HG02610 (cell line): Measurements from ENCODE around the gene RALGPS2.

ENCODE experiments used
- ATAC-seq: cut with Tn5 transposase; IDR thresholded peaks from one replicate; pipeline ENCODE4 v1.9.1; 2021; ENCODE audit warnings: mild to moderate bottlenecking, moderate library complexity; ENCODE audit not compliant: unreplicated experiment

Gene RALGPS2, protein sequence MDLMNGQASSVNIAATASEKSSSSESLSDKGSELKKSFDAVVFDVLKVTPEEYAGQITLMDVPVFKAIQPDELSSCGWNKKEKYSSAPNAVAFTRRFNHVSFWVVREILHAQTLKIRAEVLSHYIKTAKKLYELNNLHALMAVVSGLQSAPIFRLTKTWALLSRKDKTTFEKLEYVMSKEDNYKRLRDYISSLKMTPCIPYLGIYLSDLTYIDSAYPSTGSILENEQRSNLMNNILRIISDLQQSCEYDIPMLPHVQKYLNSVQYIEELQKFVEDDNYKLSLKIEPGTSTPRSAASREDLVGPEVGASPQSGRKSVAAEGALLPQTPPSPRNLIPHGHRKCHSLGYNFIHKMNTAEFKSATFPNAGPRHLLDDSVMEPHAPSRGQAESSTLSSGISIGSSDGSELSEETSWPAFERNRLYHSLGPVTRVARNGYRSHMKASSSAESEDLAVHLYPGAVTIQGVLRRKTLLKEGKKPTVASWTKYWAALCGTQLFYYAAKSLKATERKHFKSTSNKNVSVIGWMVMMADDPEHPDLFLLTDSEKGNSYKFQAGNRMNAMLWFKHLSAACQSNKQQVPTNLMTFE

DNA sequence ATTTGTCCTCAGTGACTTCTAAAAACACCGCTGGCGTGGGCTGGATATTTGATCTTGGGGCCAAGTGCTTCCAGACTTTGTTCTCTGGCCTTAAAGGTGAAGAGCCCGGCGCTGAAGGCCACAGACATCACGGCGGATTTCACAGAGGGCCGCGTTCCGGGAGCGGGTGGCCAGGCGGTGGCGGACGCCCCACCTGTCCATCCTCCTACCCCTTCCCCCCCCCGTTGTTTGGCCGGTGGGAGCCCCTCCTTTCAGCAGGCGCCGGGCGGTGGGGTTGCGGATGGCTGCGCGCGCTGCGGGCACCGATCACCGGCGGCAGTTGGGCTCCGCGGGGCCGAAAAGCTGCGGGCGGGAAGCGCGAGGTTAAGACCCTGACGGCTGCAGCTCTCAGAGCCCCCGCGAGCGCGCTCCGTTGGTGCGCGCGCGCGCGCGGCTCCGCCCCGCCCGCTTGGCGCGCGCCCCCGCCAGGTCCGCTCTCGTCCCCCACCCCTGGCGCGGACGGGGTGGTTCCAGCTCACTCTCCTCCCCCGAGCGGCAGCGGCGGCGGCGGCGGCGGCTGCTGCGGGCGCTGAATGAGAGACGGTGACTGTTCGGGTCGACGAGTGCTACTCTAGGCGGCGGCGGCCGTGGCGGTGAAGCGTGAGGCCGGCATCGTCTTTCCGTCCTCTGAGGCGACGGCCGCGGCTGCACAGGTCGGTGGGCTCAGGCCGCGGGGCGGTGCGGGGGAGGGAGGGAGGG lies at the start of gene RALGPS2:
TSS of gene RALGPS2 (plus strand) at position 517 of the 738 bp plus-strand sequence. CDS start 51,521 bp downstream, outside the sequence.
- peak; percentile 67 for ATAC-seq

DNA sequence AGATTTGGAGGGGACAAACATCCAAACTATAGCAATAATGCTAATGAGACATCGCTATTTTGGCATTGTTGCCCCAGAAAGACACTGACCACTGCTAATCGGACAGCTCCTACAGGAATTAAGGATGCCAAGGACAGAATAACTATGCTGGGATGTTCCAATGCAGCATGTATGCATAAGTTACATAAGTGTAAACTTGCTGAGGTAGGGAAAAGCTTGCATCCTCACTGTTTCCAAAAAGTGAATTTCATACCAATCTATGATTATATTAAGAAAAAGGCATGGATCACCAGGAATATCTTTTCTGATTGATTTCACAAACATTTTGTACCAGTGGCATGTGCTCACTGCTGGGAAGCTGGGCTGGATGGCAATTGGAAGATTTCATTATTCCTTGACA lies 45.8 kb upstream of the RALGPS2 start:
- no peak for ATAC-seq

DNA sequence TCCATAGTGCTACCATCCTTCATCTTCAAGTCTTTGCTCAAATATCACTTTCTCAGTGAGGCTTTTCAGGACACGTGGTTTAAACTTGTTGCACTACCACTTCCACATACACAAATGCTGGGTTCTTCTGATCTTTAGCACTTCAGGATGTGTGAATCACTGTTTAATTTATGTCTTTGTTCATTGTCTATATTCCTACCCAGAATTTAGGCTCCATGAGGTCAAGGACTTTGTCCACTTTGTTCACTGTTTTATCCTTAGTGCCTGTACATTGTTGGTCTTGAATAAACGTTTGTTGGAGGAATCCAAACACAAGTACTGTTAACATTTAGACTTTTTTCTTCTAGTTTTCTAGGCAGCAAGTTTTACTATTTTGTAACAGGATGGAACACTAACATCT lies 42.6 kb upstream of the RALGPS2 start:
- ATAC-seq, result no peak

DNA sequence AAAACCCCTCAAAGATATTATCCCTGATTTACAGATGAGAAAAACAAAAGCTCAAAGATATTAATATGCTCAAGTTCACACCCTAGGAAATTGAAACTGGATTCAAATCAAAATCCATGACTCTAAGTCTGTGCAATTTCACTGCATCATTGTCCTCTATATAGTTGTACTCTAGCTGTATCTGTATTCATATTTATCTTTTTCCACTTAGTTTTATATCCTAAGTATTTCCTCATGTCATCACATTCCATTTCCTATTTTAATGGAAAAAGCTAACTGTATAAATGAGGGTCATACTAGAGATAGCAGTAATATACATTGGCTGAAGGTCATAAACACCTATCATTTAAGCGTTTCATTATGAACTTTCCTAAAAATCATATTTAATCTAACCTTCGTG lies 42.2 kb upstream of the RALGPS2 start:
- no peak for ATAC-seq

DNA sequence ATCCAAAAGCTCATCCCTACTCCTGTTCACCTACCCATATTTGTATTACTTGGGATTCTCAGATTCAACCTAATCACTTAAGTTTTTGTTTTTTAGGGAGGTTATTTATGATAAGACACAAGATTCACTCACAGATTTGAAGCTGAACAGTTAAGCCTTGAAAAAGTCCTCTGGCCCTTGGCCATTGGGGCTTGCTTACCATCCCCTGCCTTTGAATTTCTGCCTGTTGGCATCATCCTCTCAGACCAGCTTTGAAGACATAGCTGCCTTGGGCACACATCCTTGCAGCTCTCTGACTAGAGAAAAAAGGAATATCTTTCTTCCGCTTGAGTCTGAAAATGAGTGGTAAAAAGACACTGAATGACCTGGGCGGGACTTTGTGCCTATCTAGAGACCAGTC lies 41.8 kb upstream of the RALGPS2 start:
- ATAC-seq, result no peak

DNA sequence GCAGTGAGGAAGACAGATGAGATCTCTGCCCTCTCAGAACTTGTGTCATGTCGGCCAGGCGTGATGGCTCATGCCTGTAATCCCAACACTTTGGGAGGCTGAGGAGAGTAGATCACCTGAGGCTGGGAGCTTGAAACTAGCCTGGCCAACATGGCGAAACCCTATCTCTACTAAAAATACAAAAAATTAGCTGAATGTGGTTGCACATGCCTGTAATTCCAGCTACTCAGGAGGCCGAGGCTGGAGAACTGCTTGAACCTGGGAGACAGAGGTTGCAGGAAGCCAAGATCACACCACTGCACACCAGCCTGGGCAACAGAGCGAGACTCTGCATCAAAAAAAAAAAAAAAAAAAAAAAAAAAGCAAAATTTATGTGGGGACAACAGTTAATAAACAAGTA lies 40.9 kb upstream of the RALGPS2 start:
- peak; percentile 16 for ATAC-seq

DNA sequence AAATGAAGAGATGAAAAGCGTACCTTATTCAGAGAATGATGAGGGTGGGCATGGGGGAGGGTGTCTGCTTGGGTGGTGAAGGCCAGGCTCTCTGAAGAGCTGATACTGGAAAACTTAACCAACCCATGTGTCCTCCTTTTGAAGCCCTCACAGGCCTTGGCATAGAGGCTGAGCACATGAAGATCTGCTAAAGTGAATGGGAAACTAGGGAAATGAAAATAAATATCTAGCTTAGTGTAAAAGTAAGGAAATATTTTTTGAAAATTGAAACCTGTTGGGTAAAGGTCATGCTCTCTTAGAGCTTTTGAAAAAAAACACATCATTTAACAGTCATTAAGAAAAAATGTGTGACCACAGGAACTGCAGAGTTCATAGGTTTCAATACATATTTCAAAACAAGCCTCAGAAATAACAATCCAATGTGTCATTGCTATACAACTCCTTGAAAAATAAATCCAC lies 40.5 kb upstream of the RALGPS2 start:
- peak; percentile 81 for ATAC-seq

DNA sequence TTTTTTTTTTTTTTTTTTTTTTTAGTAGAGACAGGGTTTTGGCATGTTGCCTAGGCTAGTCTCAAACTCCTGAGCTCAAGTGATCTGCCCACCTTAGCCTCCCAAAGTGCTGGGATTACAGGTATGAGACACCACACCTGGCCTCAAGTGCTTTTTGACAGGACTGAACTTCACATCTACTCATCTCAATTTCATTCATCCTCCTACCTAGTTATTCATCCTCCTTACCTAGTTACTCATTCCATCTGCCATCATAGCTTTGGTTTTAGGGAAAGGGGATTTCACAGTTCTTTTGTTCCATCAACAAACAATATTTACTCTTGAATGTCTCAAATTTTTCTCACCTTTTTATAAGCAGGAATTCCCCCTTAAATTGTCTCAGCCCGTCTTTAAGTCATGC lies 38.6 kb upstream of the RALGPS2 start:
- ATAC-seq, result no peak

DNA sequence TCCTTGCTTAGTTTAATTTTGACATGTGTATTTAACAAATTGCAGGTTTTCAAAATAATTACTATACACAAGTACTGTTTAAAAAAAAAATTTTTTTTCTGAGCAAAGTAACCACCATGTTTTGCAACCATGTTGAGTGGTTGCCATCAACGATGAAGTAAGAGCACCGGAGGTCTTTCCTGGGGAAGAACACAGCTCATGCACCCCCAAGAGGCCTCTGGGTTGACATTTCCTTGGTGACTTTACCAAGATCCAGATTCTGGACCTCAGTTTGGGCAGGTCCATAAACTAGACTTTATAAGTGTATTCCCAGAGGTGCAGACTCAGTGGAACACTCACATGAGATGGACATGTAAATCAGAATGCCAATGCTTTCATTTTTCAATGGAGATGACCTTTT lies 36.8 kb upstream of the RALGPS2 start:
- no peak for ATAC-seq

DNA sequence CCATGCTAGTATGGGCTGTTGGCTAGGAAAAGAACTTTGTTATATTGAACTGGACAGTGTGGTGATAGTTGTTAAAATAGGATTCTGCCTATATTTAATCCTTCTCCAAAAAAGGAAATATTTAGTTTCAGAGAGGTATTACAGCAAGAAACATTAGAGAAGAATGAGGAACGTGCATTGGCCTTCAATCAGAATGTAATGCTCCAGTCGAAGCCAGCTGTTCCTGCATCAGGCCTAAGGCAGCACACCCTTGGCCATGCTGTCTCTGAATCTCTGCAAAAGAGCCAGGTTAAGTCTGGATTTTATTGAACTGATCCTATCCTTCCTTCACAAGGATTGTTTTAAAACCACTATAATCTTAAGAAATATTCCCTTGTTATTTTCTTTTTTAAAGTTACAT lies 35.3 kb upstream of the RALGPS2 start:
- ATAC-seq, result no peak

DNA sequence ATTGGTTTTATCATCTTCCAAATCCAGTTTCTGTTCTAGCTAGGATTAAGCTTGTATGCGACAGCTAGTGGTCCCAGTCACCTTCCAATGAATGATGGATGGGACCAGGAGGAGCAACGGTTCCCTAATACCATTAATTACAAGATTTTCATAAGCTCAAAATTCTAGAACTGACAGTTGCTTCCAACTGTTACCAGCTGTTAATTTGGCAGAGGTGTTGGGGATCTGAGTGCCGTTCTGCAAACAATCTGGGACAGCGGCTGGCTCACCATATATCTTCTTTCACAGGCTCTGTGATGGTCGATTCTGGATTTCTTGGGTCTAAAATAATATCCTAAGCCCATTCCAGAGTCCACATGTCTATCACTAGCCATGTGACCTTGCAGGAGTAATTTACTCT lies 34.5 kb upstream of the RALGPS2 start:
- no peak for ATAC-seq

DNA sequence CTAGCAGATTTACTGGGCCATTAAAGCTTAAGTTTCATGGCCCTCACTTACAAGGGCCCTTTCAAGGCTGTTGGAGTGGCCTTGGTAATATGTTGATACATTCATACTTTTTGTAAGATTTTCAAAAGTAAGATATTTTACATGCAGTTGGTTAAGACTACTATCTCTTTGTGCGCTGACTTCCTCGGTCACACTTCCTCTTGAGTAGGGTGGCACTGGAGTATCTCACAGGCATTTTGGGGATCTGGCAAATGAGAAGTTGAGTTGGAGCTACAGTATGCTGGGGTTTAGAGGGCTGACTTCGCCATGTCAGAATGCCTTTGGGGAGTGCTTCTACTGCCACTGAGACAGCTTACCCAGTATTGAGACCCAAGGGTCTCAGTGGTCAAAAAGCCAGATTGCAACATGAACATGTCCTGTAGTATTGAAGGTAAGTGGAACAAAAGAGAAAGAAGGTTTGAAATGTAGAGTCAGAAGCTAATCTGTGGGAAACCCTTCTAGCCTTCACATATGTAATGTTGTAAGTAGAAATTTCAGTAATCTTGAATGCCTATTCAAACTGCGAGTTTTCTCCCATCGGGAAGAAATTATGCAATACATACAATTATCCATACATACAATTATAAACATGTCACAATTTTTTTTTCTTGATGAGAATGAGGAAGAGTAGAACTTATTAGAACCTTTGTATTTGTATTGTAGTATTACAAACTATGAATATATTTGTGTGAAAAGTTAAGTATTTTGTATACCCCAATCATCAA lies 32.3 kb upstream of the RALGPS2 start:
- ATAC-seq, result no peak

DNA sequence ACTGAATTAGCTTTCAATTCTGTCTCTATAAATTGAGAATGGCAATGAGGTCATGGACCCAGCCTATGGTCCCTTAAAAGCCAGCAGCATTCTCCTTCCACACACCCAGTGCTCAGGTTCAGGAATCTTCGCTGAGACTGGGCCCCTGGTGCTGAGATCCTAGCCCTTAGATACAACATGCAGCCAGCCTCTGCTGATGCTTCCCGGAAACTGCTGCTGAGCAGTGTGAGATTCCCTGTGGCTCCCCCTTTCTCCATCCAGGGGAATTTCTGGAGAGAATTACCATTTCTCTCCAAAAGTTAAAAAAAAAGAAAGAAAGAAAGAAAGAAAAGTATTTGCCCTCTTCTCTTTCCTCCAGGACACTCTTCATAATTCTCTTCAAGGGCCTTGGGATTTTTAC lies 31.7 kb upstream of the RALGPS2 start:
- no peak for ATAC-seq

DNA sequence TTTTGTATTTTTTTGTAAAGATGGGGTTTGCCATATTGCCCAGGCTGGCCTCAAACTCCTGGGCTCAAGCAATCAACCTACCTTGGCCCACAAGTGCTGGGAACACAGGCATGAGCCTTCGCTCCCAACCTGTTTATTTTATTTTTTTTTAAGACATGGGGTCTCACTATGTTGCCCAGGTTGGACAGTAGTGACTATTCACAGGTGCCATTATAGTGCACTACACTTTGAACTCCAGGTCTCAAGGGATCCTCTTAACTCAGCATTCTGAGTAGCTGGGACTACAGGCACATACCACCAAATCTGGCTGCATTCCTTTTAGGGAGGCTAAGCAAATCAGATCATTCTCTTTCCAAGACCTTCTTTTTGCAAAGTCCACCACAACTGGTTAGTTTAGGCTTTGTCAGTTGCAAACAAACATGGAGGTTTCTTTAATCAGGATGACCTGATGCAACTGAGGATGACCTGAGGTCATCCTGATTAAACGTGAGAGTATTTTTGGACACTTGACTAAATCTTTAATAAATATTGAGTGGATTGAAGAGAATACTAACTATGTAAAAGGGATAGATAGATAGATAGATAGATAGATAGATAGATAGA lies 30.0 kb upstream of the RALGPS2 start:
- no peak for ATAC-seq

DNA sequence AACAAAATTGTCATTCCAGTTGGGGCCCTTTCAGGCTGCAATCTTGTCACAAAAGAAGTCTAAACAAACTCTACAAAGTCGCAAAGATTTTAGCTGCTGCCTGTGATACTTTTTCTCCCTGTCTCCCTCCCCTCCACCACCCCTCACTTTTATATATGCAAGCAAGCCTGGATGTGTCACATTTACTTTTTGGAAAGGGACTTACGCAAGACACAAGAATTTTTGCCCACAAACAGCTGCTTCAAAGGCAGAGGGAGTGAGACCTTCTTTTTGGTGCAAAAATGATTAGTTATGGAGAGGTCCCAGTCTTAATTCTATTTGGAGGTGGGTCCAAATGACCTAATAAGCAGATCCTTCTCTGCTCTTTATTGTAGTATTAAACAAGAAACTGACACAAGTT lies 22.9 kb upstream of the RALGPS2 start:
- no peak for ATAC-seq

DNA sequence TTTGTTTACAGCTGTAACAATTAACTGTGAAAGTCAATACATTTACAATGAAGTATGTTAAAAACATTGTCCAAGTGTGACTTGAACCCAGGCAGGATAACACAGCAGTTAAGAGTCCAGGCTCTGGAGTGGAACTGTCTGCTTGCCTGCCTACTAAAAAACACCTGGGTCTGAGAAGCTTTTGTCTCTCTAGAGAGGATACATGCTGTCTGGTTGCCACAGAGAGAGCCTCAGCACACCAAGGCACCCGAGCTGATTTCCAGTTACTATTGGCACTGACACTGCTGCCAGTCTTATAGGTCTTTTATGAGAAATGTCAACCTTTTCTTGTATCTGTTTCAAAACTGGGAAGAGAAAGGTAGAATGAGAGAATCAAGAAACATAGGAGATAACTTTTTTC lies 20.2 kb upstream of the RALGPS2 start:
- ATAC-seq, result no peak

DNA sequence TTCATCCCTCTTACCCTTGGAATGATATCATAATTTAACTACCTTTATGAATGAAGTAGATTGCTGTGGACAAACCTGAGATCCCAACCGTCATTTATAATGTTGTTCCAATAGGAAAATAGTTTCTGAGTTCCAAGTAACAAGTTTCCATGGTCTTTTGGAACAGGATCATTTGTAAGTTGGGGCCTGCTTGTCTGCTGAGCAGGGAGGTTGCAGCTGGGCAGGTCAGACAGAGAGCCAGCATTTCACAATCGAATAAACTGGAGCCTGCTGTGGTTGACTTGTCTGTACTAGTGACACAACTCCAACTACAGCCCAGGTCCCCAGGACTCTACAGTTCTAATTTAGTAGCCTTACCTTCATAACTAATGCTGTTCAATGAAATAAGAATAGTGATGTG lies 18.6 kb upstream of the RALGPS2 start:
- ATAC-seq, result no peak

DNA sequence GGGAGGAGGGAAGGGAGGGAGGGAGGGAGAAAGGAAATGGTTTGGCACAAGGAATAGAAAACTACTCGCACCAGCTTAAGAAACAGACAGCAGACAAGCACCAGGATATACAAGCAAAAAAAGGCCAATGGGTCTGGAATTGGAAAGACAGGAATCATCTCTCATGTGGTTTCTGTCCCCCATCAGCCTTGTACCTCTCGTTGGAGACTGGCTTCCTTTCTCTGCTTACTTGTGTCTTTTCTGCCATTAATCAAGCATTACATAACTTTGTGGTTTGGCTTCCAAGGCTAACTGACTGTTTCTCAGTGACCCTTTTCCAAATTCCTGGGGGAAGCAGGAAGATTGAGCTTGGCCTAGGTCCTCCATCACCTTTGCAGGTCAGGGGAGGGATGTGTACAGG lies 11.8 kb upstream of the RALGPS2 start:
- ATAC-seq, result no peak

DNA sequence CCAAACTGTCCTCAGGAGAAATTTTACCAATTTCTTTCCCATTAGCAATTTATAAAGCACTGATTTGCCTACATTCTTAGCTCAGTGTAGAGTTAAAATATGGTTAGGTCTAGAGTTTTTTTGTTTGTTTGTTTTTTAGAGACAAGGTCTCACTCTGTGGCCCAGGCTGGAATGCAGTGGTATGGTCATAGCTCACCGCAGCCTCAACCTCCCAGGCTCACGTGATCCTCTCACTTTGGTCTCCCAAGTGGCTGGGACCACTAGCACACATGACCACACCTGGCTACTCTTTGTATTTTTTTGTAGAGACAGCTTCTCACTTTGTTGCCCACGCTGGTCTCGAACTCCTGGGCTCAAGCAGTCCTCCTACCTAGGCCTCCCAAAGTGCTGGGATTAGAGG lies 10.6 kb upstream of the RALGPS2 start:
- no peak for ATAC-seq

DNA sequence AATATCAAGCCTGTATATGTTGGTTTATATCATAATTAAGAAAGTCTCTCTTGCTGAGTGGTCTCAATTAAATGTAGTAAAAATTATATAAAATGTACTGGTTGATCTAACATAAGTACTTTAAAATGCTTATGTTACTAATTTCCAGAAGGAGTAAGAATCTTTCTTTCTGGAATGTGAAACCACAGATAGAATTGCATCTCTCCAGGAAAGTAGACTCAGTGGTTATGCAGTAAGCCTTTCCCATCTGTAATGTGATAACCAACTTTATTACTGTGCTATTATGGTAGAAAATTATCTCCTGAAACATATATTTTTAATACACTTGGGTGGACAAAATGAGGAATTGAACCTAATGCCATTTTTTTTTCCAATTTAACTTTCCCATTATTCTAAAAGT lies 8.9 kb upstream of the RALGPS2 start:
- ATAC-seq, result no peak

DNA sequence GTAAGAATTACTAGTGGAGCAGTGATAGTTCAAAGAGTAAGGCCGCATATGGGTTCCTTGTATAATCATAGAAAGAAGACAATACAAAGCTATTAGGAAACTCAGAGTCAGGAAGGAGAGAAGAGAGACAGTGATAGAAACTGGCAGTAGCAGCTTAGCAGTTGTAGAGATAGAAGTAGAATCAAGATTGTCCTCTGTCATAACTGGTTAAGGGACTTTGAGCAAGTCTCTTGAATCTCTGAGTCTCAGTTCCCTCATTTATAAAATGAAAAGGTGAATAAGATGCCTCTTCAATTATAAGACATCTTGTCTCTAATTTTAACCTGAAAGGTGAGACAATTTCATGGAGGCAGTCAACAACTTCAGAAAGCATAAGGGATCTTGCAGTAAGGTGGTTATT lies 6.5 kb upstream of the RALGPS2 start:
- ATAC-seq, result no peak
